H1 (cell line): ENCODE measurements around the gene DDA1. TPM values are rescaled to one million over a fixed set of nuclear protein-coding genes. Genes with fewer than 3 reads are reported as not detected.

Source experiments
- BACH1 ChIP-seq: IDR thresholded peaks from 2 replicates; pipeline ENCODE4 v1.6.1; 2012; ENCODE audit warnings: low read length, improper control_type of control experiment
- BRCA1 ChIP-seq: IDR thresholded peaks from 2 replicates; pipeline ENCODE4 v1.6.1; 2012; ENCODE audit warnings: low read depth, low read length, improper control_type of control experiment
- CEBPB ChIP-seq: IDR thresholded peaks from 2 replicates; pipeline ENCODE4 v1.6.1; 2012; ENCODE audit warnings: low read depth, low read length
- CTCF ChIP-seq, 3 experiments: IDR thresholded peaks; 1 replicate in 2 of 3; 2 replicates in 1 of 3; pipeline versions ENCODE4 v1.5.1 to v1.6.1; 2011; ENCODE audit warnings: low read length in 3 of 3, mild to moderate bottlenecking in 3 of 3, inconsistent platforms in 2 of 3, low read depth in 1 of 3, moderate library complexity in 1 of 3; ENCODE audit not compliant: insufficient read depth in 1 of 3; ENCODE audit errors: control extremely low read depth in 1 of 3
- E2F6 ChIP-seq: IDR thresholded peaks from 2 replicates; pipeline ENCODE4 v1.6.1; 2012; ENCODE audit warnings: inconsistent platforms
- HDAC2 ChIP-seq, 2 experiments: fragments of 300-600 bp in 1 of 2; sonication (generic) in 1 of 2; IDR thresholded peaks; 2 replicates each; pipeline ENCODE4 v1.6.1; 2011 to 2012; ENCODE audit warnings: low read depth in 2 of 2, low read length in 2 of 2, mild to moderate bottlenecking in 2 of 2, moderate library complexity in 2 of 2, borderline replicate concordance in 1 of 2, inconsistent platforms in 1 of 2
- NRF1 ChIP-seq: IDR thresholded peaks from 2 replicates; pipeline ENCODE4 v1.6.1; 2011; ENCODE audit warnings: mild to moderate bottlenecking, low read depth, low read length, improper control_type of control experiment
- RFX5 ChIP-seq: IDR thresholded peaks from 2 replicates; pipeline ENCODE4 v1.6.1; 2011; ENCODE audit warnings: low read depth, low read length, improper control_type of control experiment, borderline replicate concordance
- RNF2 ChIP-seq: fragments of 200-900, 300-1000 bp; sonication (generic); IDR thresholded peaks from 2 replicates; pipeline ENCODE4 v1.7.1; 2016; ENCODE audit warnings: borderline replicate concordance, low read depth, mild to moderate bottlenecking, antibody characterized with exemption, low read length; ENCODE audit not compliant: poor library complexity, severe bottlenecking; ENCODE audit errors: missing control alignments
- RXRA ChIP-seq: IDR thresholded peaks from 2 replicates; pipeline ENCODE4 v1.6.1; 2011; ENCODE audit warnings: low read depth, mild to moderate bottlenecking, low read length, moderate library complexity; ENCODE audit not compliant: insufficient read depth
- SUZ12 ChIP-seq: fragments of 200-600 bp; sonication (generic); IDR thresholded peaks from 2 replicates; pipeline ENCODE4 v1.6.1; 2012; ENCODE audit warnings: mild to moderate bottlenecking, inconsistent platforms, low read length, moderate library complexity, mixed read lengths
- TAF7 ChIP-seq: optimal IDR thresholded peaks from 2 replicates; pipeline ENCODE3; 2011; ENCODE audit warnings: low read depth, mild to moderate bottlenecking, inconsistent platforms, low read length, moderate library complexity, borderline replicate concordance
- TBP ChIP-seq: IDR thresholded peaks from 2 replicates; pipeline ENCODE4 v1.6.1; 2011; ENCODE audit warnings: low read depth, low read length, improper control_type of control experiment
- ZNF274 ChIP-seq: IDR thresholded peaks from 2 replicates; pipeline ENCODE4 v1.7.0; 2012; ENCODE audit warnings: low read length, borderline replicate concordance; ENCODE audit errors: extremely low read depth
- polyA plus RNA-seq, 7 experiments: library from polyadenylated mRNA; depleted of rRNA in 3 of 7; stranded (reverse) in 5 of 7; unstranded in 2 of 7; fragments of >200 nt in 5 of 7; fragments of 200-250 nt in 2 of 7; gene quantifications; 1 replicate in 5 of 7; 2 replicates in 1 of 7; 4 replicates in 1 of 7; pipeline versions ENCODE4 v1.2.1 to v1.2.3, GENCODE V29; 2011 to 2013; ENCODE audit warnings: missing spikeins in 2 of 7, mixed read lengths in 2 of 7
- total RNA-seq: library from RNA; stranded (reverse); fragmentation: NEBNext Ultra II Directional; extraction: Animal tissue kit (Norgen Biotek cat#: 25700); gene quantifications from 2 replicates; pipeline ENCODE4 v1.2.1, GENCODE V29; 2021

DDA1 gene
- total and polyA plus RNA-seq, 2 of the 8 experiments (the other 6 are each of a cell fraction or from before 2014, with no cell fraction given) = 29.2 to 34.5 TPM

- TF ChIP-seq RFX5 (no peak), CEBPB (no peak), CTCF (IDR thresholded peaks at IDR 0.05; ENCODE audit: control extremely low read depth in 1 of 3, insufficient read depth in 1 of 3, low read depth in 1 of 3, low read length in 3 of 3) (no peak), BACH1 (no peak), TAF7 (no peak), RNF2 (peak; percentile 55), SUZ12 (no peak), E2F6 (peak; percentile 89), RXRA (no peak), ZNF274 (no peak), TBP (no peak), HDAC2 (IDR thresholded peaks at IDR 0.05; ENCODE audit: borderline replicate concordance in 1 of 2, low read depth in 2 of 2, low read length in 2 of 2) (no peak), BRCA1 (no peak), NRF1 (no peak)
- TF ChIP-seq, all 59 proteins: peak for 3
Observed at GRCh38 chr19:17329366-17330261, 20.3 kb downstream of the DDA1 start (continued).
